ENCODE data around the gene GRM5.
"Not testable (repeated sequence)": the region's sequence is repeated elsewhere in the genome, so short reads cannot be mapped to it uniquely, and the experiment has no call there.

Gene GRM5

GRCh38 chr11:89021339-89021738 is 44.4 kb downstream of the GRM5 start:
- no peak for TF ChIP-seq CTCF (conservative IDR thresholded peaks at IDR 0.05; ENCODE audit: low read depth, low read length)
- DNase-seq (ENCODE audit: low read depth) = no peak
- H3K4me3 ChIP-seq (ENCODE audit: low read length) = no peak overlapping the region

- DNase-seq (ENCODE audit: low read depth) = peak; percentile 37
- H3K4me3 ChIP-seq (ENCODE audit: low read length) = not testable (repeated sequence)
Measured at GRCh38 chr11:89019827-89020547, 45.8 kb downstream of the GRM5 start.

- DNase-seq (ENCODE audit: low read depth) = no peak
- H3K4me3 ChIP-seq (ENCODE audit: low read length) = no peak overlapping the region
- no peak for TF ChIP-seq CTCF (conservative IDR thresholded peaks at IDR 0.05; ENCODE audit: low read depth, low read length)
Measured at GRCh38 chr11:89016214-89016613, 49.6 kb downstream of the GRM5 start.

- H3K4me3 ChIP-seq (ENCODE audit: low read length) = no peak overlapping the region
- no peak for TF ChIP-seq CTCF (conservative IDR thresholded peaks at IDR 0.05; ENCODE audit: low read depth, low read length)
- no peak for DNase-seq (ENCODE audit: low read depth)
Measured at GRCh38 chr11:89015614-89016013, 50.2 kb downstream of the GRM5 start.

GRCh38 chr11:89000852-89001251 is 64.9 kb downstream of the GRM5 start:
- not testable (repeated sequence) for DNase-seq (ENCODE audit: low read depth); H3K4me3 ChIP-seq (ENCODE audit: low read length)

GRCh38 chr11:88979641-88980040 is 86.1 kb downstream of the GRM5 start:
- no peak for TF ChIP-seq CTCF (conservative IDR thresholded peaks at IDR 0.05; ENCODE audit: low read depth, low read length)
- no peak overlapping the region for H3K4me3 ChIP-seq (ENCODE audit: low read length)
- peak; percentile 41 for DNase-seq (ENCODE audit: low read depth)

- not testable (repeated sequence) for H3K4me3 ChIP-seq (ENCODE audit: low read length); DNase-seq (ENCODE audit: low read depth)
Measured at GRCh38 chr11:88978992-88979391, 86.8 kb downstream of the GRM5 start.

- not testable (repeated sequence) for DNase-seq (ENCODE audit: low read depth); H3K4me3 ChIP-seq (ENCODE audit: low read length)
Measured at GRCh38 chr11:88975441-88975840, 90.3 kb downstream of the GRM5 start.

GRCh38 chr11:88972210-88972609 is 93.6 kb downstream of the GRM5 start:
- no peak overlapping the region for H3K4me3 ChIP-seq (ENCODE audit: low read length)
- no peak for DNase-seq (ENCODE audit: low read depth)
- no peak for TF ChIP-seq CTCF (conservative IDR thresholded peaks at IDR 0.05; ENCODE audit: low read depth, low read length)

- DNase-seq (ENCODE audit: low read depth); H3K4me3 ChIP-seq (ENCODE audit: low read length): not testable (repeated sequence)
Measured at GRCh38 chr11:88961621-88962020, 104.2 kb downstream of the GRM5 start.

GRCh38 chr11:88959857-88960256 is 105.9 kb downstream of the GRM5 start:
- not testable (repeated sequence) for DNase-seq (ENCODE audit: low read depth); H3K4me3 ChIP-seq (ENCODE audit: low read length)
